GM20000 (cell line): ENCODE data around the gene KNSTRN.

Experiments used
- DNase-seq: peaks from one replicate; pipeline ENCODE4 v3.0.0; 2012; ENCODE audit warnings: low spot score
- TF ChIP-seq, protein P1 (sequence below): IDR thresholded peaks from 2 replicates; pipeline ENCODE4 v1.5.1; 2012; ENCODE audit warnings: mild to moderate bottlenecking, control low read depth; ENCODE audit errors: extremely low read depth, missing control alignments

The KNSTRN gene, protein sequence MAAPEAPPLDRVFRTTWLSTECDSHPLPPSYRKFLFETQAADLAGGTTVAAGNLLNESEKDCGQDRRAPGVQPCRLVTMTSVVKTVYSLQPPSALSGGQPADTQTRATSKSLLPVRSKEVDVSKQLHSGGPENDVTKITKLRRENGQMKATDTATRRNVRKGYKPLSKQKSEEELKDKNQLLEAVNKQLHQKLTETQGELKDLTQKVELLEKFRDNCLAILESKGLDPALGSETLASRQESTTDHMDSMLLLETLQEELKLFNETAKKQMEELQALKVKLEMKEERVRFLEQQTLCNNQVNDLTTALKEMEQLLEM

DNA sequence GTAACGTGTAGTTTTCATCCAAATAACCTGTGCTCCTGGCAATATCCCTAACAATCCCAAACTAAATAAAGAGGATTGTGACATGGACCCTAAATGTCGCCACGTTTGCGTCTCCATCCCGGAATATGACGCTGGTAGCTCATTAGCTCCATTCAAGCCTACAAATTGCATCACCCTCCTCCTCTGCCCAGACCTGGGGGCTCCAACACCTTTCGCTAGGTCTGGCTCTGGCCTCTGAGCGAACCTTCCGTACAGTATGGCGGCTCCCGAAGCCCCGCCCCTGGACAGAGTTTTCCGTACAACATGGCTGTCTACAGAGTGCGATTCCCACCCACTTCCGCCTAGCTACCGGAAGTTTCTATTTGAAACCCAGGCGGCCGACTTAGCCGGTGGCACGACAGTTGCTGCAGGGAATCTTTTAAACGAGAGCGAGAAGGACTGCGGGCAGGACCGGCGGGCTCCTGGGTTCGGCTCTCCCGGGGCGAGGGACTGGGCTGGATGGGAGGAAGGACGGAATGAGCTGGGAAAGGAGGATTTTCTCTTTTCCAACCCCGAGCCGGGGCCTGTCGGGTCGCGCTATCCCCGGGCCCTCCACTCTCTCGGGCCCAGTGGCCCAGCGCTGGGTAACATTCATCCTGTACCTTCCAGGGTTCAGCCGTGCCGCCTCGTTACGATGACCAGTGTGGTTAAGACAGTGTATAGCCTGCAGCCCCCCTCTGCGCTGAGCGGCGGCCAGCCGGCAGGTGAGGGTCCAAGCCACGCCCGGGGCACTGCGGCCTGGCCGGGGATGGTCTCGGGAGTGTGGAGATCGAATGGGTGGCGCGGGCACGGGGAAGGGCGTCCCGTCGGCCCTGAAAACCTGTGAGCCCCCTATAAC lies at the start of gene KNSTRN:
Gene KNSTRN (plus strand): TSS at position 142 of the 877 bp plus-strand sequence. CDS start 115 bp downstream, at position 257.
- peak; percentile 97 for DNase-seq
- TF ChIP-seq, protein P1, sequence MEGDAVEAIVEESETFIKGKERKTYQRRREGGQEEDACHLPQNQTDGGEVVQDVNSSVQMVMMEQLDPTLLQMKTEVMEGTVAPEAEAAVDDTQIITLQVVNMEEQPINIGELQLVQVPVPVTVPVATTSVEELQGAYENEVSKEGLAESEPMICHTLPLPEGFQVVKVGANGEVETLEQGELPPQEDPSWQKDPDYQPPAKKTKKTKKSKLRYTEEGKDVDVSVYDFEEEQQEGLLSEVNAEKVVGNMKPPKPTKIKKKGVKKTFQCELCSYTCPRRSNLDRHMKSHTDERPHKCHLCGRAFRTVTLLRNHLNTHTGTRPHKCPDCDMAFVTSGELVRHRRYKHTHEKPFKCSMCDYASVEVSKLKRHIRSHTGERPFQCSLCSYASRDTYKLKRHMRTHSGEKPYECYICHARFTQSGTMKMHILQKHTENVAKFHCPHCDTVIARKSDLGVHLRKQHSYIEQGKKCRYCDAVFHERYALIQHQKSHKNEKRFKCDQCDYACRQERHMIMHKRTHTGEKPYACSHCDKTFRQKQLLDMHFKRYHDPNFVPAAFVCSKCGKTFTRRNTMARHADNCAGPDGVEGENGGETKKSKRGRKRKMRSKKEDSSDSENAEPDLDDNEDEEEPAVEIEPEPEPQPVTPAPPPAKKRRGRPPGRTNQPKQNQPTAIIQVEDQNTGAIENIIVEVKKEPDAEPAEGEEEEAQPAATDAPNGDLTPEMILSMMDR: no peak

DNA sequence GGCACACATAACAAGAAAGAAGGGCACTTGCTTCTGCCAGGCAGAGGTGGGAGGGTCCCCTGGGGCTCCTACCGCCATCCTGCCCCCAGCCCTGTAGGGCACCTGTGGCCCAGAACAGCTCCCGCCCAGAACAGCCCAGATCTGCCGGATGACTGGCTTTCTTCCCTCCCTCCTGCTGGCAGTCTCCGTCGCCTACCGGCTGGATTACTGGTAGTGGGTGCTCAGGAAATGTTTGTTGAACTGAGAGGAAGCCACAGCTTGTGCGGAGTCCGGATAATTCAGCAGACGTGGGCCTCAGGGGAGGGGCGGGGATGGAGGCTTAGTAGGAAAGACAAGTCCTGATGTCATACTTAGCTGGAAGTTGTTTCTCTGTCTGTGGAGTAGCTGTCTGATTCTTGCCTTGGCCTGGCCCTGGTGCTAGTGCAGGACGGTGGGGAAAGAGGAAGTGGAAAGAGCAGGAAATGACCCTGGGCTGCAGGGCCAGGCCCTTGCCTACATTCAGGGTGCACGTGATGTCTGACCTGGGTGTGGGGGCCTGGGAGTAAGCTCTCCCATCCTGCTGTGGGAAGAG lies 48.5 kb upstream of the KNSTRN start:
- DNase-seq: peak; percentile 65

DNA sequence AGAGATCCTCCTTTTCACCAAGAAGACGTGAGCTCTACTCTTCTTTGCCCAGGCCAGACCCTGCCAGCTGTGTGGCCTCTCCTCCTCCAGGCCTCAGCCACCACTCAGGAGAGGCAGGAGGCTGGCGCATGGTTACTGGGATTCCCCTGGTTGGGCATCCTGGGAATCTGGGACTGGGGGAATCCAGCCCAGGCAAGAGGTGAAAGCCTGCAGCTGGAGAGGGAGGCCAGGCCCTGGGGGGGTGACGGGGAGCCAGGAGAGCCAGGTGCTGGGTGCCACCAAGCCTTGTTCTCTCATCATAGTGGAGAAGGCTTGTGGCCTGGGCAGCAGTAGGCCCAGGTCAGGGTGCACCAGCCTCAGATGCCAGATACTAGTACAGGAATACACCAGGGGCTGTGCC lies 48.0 kb upstream of the KNSTRN start:
- TF ChIP-seq, protein P1: no peak
- no peak for DNase-seq

More for the DNA sequence above, 48.5 kb upstream of the KNSTRN start:
- TF ChIP-seq, protein P1: no peak

DNA sequence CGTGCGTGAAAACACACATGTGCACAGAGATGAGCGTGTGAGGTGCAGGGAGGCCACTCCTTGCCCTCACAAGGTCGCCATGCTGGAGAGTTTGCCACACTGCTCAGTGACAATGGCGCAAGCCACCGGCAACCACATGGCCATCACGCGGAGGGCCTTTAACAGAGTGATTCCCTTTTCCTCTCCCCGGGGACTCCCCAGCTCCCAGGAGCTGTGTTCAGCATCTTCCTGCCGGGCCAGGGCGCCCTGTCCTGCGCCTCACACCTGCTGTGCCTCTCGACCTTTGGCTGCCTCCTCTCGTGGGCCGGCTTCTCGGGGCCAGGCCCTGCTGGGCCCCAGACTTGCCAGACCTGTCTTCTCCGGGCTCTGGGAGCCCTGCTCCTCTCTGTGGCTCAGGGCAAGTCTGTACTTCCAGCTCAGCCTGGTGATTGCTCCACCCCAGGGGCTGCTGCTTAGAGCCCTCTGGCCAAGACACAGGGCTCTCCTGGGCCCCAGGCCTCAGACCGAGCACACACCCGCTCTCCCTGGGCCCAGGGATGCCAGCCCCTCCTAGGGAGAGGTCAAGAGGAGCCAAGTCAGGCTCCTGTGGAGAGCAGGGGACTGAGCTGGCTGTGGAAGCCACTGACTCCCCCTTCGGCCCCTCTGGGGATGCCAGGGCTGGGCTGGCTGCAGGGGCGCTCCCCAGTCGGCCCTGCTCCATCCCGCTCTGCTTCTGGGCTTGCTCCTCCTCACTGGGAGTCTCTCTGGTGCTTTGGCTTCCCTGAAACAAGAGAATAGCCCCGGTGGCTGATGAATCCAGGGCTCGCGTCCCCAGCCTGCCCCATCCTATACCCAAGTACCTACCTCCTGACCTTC lies 47.4 kb upstream of the KNSTRN start:
- DNase-seq: no peak
- TF ChIP-seq, protein P1: no peak

DNA sequence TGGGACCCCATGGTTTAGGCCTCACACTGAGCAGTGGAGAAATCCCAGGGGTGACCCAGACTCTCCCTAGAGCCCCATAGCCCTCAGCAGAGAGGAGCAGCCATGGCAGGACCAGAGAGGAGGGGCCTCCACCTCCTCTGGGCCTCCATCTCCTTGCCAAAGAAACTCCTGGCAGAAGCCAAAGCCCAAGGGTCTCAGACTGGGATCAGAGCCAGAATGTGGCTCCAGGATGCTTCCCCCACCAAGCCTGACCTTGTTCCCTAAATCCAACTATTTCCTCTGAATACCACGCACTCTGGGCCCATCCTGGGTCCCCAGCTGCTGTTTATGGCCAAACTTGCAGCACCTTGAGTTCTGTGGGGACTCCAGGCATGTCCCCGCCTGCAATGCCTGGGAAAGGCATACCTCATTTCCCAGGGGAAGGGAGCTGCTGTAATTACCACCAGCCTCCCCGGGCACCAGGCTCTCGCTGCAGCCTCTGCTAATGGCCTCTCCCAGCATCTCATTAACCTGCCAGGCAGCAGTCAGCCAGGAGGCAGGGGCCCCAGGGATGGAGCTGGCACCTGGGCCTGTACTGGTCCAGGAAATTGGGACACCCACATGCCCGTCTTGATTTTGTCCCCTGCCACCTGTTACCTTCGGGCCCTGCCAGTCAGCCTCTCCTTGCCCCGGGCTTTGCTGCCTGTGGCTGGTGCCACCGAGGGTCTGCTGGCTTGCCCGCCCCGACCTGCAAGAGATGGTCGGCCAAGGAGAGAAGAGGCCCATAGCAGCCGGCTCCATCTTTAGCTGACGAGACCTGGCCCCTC lies 46.4 kb upstream of the KNSTRN start:
- TF ChIP-seq, protein P1: no peak

DNA sequence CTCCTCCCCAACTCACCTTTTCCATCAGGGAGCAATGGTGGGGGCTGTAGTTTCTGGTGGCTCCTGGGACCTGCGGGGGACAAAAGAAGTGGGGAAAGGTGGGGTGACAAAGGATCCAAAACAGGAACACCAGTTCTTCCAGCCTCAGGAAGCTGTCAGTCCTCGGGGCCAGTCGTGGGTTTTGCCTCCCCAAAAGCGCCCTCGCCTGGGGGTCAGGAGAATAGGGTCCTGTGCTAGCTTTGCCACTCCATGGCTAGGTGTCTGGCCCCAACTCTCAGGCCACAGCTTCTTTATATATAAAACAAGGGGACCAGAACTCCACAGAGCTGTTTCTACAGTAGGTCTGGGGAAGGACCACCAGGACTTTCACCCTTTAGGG lies 45.8 kb upstream of the KNSTRN start:
- TF ChIP-seq, protein P1: peak; percentile 67
- DNase-seq: peak; percentile 72

More for the DNA sequence above, 46.4 kb upstream of the KNSTRN start:
- no peak for DNase-seq
